Fibroblast of skin of right quadriceps (primary cell): ENCODE measurements around the gene MBTPS1.

Experiments
- DNase-seq: peaks from one replicate; pipeline ENCODE4 v3.0.0-alpha.2; 2013

MBTPS1 gene

GRCh38 chr16:84071121-84071520 is 45.6 kb downstream of the MBTPS1 start:
- no peak for DNase-seq

GRCh38 chr16:84069540-84069939 is 47.2 kb downstream of the MBTPS1 start:
- no peak for DNase-seq

- DNase-seq, result no peak
Observed at GRCh38 chr16:84068783-84069462, 47.8 kb downstream of the MBTPS1 start.

GRCh38 chr16:84068041-84068440 is 48.7 kb downstream of the MBTPS1 start:
- DNase-seq, result no peak

GRCh38 chr16:84067640-84068039 is 49.1 kb downstream of the MBTPS1 start:
- no peak for DNase-seq

- peak; percentile 52 for DNase-seq
Observed at GRCh38 chr16:84065536-84066132, 51.1 kb downstream of the MBTPS1 start.

GRCh38 chr16:84063980-84064379 is 52.8 kb downstream of the MBTPS1 start:
- DNase-seq, result no peak

GRCh38 chr16:84062734-84063640 is 53.8 kb downstream of the MBTPS1 start:
- DNase-seq, result peak; percentile 57

- DNase-seq, result no peak
Observed at GRCh38 chr16:84061236-84061819, 55.4 kb downstream of the MBTPS1 start.

- no peak for DNase-seq
Observed at GRCh38 chr16:84059946-84060901, 56.5 kb downstream of the MBTPS1 start.

- no peak for DNase-seq
Observed at GRCh38 chr16:84059111-84059510, 57.6 kb downstream of the MBTPS1 start.

GRCh38 chr16:84058664-84059063 is 58.1 kb downstream of the MBTPS1 start:
- DNase-seq, result no peak

GRCh38 chr16:84058211-84058610 is 58.5 kb downstream of the MBTPS1 start:
- no peak for DNase-seq

GRCh38 chr16:84056933-84057332 is 59.8 kb downstream of the MBTPS1 start:
- DNase-seq, result no peak

- no peak for DNase-seq
Observed at GRCh38 chr16:84055801-84056634, 60.7 kb downstream of the MBTPS1 start.

GRCh38 chr16:84055366-84055765 is 61.4 kb downstream of the MBTPS1 start:
- no peak for DNase-seq

- DNase-seq, result no peak
Observed at GRCh38 chr16:84054916-84055315, 61.8 kb downstream of the MBTPS1 start.

- no peak for DNase-seq
Observed at GRCh38 chr16:84054271-84054670, 62.5 kb downstream of the MBTPS1 start.

- no peak for DNase-seq
Observed at GRCh38 chr16:84053237-84053636, 63.5 kb downstream of the MBTPS1 start.

GRCh38 chr16:84052071-84052622 is 64.6 kb downstream of the MBTPS1 start:
- no peak for DNase-seq

- DNase-seq, result no peak
Observed at GRCh38 chr16:84050316-84050715, 66.4 kb downstream of the MBTPS1 start.
